Neural crest cell (in vitro differentiated cells): ENCODE results near the gene LZTR1. TPM values are rescaled to one million over a fixed set of nuclear protein-coding genes. Genes with fewer than 3 reads are reported as not detected.
A peak's percentile ranks its signal among the peaks of the same experiment; 100 is the strongest.
"Not testable (repeated sequence)": the region's sequence is repeated elsewhere in the genome, so short reads cannot be mapped to it uniquely, and the experiment has no call there.

ENCODE experiments used
- DNase-seq: peaks from one replicate; pipeline ENCODE4 v3.0.0; 2021; ENCODE audit warnings: low read depth, mixed read lengths, low spot score
- H3K27ac Mint-ChIP-seq: one replicate; pipeline ENCODE4 v1.8.0; 2021; ENCODE audit warnings: mild to moderate bottlenecking, mixed read lengths; ENCODE audit not compliant: unreplicated experiment
- H3K27me3 Mint-ChIP-seq: 2 replicates; pipeline ENCODE4 v1.8.0; 2021; ENCODE audit warnings: low read depth, mild to moderate bottlenecking, mixed read lengths
- H3K36me3 Mint-ChIP-seq: 2 replicates; pipeline ENCODE4 v1.8.0; 2021; ENCODE audit warnings: low read depth, mild to moderate bottlenecking, mixed read lengths
- H3K4me1 Mint-ChIP-seq: 2 replicates; pipeline ENCODE4 v1.8.0; 2021; ENCODE audit warnings: mixed read lengths
- H3K4me3 Mint-ChIP-seq: one replicate; pipeline ENCODE4 v1.8.0; 2021; ENCODE audit warnings: mild to moderate bottlenecking, mixed read lengths
- H3K9me3 Mint-ChIP-seq: 2 replicates; pipeline ENCODE4 v1.8.0; 2021; ENCODE audit warnings: mixed read lengths
- total RNA-seq: library from RNA; stranded (reverse); gene quantifications from 2 replicates; pipeline ENCODE4 v1.2.1, GENCODE V29; 2021
- TF ChIP-seq, protein P1 (sequence below): fragments of 200-600 bp; sonication (generic); conservative IDR thresholded peaks from 2 replicates; pipeline ENCODE4 v1.5.0; 2021; ENCODE audit warnings: antibody characterized with exemption, mild to moderate bottlenecking

LZTR1 gene
- total RNA-seq, 1 donor from 2014 or later, result 94.5 TPM

DNA sequence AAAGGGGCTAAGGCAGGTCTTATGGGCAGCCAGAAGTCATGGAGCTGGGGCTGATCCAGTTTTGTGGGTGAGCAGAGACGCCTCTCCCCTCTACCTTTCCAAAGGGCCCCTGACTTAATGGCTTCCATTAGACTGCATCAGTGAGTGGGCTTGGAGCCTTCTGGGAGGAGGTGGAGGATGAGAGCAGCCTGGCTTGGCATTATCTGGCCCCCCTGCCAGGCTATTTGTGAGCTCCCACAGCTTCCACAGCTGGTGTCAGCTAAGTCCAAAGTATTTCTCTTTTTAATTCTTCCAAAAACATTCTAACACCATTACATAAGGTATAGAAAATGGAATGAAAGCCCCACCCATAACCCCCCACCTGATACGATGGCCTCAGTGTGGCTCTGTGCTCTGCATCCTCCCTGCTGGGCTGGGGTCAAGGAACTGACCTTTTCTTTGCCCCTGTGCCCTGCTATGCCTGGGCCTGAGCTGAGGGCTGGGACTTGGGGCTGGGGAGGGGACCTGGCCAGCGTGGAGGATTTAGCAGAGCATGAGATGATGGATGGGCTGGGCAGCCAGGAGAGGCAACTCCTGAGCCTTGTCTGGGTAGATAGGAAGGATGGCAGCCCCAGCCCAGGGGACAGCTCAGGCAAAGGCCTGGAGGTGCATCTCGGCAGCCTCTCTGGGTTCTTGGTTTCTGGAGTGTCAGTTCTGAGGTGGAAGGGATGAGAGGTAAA is 11.0 kb upstream of the LZTR1 start:
- no peaks in the 10 kb centered on the region for H3K9me3 Mint-ChIP-seq
- TF ChIP-seq, protein P1, sequence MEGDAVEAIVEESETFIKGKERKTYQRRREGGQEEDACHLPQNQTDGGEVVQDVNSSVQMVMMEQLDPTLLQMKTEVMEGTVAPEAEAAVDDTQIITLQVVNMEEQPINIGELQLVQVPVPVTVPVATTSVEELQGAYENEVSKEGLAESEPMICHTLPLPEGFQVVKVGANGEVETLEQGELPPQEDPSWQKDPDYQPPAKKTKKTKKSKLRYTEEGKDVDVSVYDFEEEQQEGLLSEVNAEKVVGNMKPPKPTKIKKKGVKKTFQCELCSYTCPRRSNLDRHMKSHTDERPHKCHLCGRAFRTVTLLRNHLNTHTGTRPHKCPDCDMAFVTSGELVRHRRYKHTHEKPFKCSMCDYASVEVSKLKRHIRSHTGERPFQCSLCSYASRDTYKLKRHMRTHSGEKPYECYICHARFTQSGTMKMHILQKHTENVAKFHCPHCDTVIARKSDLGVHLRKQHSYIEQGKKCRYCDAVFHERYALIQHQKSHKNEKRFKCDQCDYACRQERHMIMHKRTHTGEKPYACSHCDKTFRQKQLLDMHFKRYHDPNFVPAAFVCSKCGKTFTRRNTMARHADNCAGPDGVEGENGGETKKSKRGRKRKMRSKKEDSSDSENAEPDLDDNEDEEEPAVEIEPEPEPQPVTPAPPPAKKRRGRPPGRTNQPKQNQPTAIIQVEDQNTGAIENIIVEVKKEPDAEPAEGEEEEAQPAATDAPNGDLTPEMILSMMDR, result no peak
- H3K27ac Mint-ChIP-seq, result no peak overlapping the region
- peaks cover 19% of the 10 kb centered on the region for H3K4me1 Mint-ChIP-seq
- no peaks in the 10 kb centered on the region for H3K36me3 Mint-ChIP-seq
- H3K27me3 Mint-ChIP-seq, result peaks cover 5% of the 10 kb centered on the region
- H3K4me3 Mint-ChIP-seq, result no peak overlapping the region
- no peak for DNase-seq

DNA sequence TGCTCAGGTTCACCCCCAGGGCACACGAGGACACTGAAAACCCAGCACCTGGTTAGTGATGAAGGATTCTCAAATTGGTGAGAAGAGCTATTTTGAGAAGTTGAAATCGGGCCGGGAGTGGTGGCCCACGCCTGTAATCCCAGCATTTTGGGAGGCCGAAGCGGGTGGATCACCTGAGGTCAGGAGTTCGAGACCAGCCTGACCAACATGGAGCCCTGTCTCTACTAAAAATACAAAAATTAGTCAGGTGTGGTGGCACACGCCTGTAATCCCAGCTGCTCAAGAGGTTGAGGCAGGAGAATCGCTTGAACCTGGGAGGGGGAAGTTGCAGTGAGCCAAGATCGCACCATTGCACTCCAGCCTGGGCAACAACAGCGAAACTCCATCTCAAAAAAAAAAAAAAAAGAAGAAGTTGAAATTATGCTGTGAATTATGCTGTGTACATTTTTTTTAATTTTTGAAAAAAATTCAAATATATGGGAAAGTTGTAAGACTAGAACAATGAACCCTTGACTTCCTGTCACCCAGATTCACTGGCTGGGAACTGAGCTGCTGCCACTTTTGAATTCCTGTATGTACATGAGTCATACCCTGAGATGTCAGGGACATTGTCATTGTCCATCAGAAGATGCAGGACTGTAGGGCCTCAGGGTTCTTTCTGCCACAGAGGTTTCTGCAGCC is 9.9 kb upstream of the LZTR1 start:
- not testable (repeated sequence) for DNase-seq, H3K9me3 Mint-ChIP-seq, H3K27me3 Mint-ChIP-seq, H3K36me3 Mint-ChIP-seq
- H3K27ac Mint-ChIP-seq, result peak overlapping the region; percentile 81
- peak overlapping the region; percentile 24 for H3K4me3 Mint-ChIP-seq
- H3K4me1 Mint-ChIP-seq, result peaks cover 19% of the 10 kb centered on the region

DNA sequence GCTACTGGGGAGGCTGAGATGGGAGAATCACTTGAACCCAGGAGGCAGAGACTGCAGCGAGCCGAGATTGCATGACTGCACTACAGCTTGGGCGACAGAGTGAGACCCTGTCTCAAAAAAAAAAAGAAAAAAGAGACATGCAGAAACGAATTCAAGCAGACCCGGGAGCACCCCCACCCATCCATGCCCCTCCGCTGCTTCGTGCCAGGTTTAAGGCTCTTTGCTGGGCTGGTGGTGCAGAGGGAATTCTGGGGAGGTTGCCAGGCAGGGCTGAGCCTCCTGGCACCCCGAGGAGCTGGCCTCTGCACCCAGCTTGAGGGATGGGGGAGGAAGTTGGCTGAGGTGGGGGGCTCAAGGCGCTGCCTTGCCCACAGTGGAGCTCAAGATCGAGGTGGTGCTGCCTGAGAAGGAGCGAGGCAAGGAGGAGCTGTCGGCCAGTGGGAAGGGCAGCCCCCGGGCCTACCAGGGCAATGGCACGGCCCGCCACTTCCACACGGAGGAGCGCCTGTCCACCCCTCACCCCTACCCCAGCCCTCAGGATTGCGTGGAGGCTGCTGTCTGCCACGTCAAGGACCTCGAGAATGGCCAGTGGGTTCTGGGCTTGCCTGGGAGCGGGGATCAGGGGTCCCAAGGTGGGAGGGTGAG is 9.0 kb upstream of the LZTR1 start:
- H3K36me3 Mint-ChIP-seq, result no peaks in the 10 kb centered on the region
- no peak overlapping the region for H3K4me3 Mint-ChIP-seq
- no peak for DNase-seq
- peak overlapping the region; percentile 81 for H3K27ac Mint-ChIP-seq
- no peaks in the 10 kb centered on the region for H3K9me3 Mint-ChIP-seq
- TF ChIP-seq, protein P1, result no peak
- H3K27me3 Mint-ChIP-seq, result no peaks in the 10 kb centered on the region
- H3K4me1 Mint-ChIP-seq, result peaks cover 18% of the 10 kb centered on the region

DNA sequence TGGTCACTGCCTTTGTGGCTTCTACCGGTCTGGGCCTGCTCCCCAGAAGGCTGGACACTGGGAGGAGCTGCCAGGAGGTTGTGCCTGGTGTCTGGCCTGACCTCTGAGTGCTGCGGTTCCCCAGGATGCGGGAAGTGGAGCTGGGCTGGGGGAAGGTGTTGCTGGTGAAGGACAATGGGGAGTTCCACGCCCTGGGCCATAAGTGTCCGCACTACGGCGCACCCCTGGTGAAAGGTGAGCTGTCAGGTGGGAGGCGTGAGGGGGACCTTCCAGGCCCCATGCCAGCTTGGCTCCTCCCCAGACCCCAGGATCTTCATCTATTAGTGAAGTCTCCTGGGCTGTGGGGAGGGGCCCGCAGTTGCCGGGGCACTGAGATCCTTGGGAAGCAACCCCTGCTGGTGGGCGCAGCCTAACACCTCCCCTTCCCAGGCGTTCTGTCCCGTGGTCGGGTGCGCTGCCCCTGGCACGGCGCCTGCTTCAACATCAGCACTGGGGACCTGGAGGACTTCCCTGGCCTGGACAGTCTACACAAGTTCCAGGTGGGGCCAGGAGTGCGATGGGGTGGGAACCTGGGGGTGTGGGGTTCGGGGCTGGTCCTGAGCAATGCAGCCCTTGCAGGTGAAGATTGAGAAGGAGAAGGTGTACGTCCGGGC is 8.3 kb upstream of the LZTR1 start:
- no peak overlapping the region for H3K4me3 Mint-ChIP-seq
- TF ChIP-seq, protein P1, result no peak
- H3K9me3 Mint-ChIP-seq, result no peaks in the 10 kb centered on the region
- H3K4me1 Mint-ChIP-seq, result peaks cover 15% of the 10 kb centered on the region
- H3K36me3 Mint-ChIP-seq, result no peaks in the 10 kb centered on the region
- H3K27ac Mint-ChIP-seq, result peak overlapping the region; percentile 62
- no peak for DNase-seq
- H3K27me3 Mint-ChIP-seq, result no peaks in the 10 kb centered on the region

DNA sequence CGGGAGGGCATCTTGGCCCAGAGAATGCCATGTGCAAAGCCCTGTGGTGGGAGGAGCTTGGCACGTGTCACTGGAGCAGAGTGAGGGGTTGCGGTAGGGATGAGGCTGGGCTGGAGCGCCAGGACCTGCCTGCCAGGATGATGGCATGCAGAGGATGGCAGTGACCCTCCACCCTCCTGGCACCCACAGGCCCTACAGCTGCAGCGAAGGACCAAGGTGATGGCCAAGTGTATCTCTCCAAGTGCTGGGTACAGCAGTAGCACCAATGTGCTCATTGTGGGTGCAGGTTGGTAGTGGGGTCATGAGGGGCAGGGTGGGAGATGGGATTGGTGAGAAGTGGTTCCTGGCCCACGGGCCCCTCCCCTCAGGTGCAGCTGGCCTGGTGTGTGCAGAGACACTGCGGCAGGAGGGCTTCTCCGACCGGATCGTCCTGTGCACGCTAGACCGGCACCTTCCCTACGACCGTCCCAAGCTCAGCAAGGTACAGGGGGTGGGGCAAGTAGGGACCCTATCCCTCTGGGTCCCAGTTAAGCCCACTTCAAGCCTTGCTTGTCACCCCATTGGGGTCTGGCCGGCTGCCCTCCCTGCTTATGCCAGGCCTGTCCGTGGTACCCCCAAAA is 7.7 kb upstream of the LZTR1 start:
- Mint-ChIP-seq H3K36me3 (no peaks in the 10 kb centered on the region), H3K4me1 (peaks cover 20% of the 10 kb centered on the region), H3K27me3 (no peaks in the 10 kb centered on the region), H3K27ac (peak overlapping the region; percentile 57), H3K4me3 (no peak overlapping the region), H3K9me3 (no peaks in the 10 kb centered on the region)
- TF ChIP-seq, protein P1, result no peak
- DNase-seq, result no peak
